ENCODE results near the gene ZNF444.
"Not testable (repeated sequence)": the region's sequence is repeated elsewhere in the genome, so short reads cannot be mapped to it uniquely, and the experiment has no call there.

The ZNF444 gene

DNA sequence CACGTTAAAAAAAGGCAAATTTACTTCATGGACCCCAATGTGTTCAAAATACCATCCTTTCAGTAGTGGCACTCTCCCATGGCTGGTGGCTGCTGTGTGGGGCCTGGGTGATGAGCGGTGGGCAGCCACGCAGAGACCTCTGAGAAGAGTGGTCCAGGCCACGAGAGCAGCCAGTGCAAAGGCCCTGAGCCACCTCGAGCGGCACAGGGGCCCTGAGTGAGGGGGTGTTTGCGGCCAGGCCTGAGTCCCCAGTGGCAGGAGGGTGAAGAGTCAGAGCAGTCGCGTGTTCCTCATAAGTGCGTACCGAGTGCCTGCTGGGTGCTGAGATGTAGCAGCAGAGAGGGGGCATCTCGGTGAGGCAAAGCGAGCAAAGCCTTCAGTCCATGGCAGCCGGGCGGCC lies 7.0 kb downstream of the ZNF444 start:
- no peak for DNase-seq

DNA sequence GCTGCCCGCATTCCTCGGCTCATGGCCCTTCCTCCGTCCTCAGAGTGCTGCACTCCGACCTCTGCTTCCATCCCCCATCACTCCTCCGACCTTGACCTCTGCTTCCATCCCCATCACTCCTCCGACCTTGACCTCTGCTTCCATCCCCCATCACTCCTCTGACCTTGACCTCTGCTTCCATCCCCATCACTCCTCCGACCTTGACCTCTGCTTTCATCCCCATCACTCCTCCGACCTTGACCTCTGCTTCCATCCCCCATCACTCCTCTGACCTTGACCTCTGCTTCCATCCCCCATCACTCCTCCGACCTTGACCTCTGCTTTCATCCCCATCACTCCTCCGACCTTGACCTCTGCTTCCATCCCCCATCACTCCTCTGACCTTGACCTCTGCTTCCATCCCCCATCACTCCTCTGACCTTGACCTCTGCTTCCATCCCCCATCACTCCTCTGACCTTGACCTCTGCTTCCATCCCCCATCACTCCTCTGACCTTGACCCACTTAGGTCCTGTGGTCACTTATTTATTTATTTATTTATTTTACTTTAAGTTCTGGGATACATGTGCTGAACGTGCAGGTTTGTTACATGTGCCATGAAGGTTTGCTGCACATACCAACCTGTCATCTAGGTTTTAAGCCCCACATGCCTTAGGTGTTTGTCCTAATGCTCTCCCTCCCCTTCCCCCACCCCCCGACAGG lies 8.0 kb downstream of the ZNF444 start:
- not testable (repeated sequence) for DNase-seq

DNA sequence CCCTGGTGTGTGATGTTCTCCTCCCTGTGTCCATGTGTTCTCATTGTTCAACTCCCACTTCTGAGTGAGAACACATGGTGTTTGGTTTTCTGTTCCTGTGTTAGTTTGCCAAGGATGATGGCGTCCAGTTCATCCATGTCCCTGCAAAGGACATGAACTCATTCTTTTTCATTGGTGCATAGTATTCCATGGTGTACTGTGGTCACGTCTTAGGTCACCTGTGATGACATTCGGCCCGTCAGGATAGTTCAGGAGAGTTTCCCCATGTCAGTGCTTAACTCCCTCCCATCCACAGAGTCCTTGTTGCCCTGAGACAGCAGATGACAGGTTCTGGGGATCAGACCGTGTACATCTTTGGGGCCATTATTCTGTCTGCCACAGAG lies 8.6 kb downstream of the ZNF444 start:
- DNase-seq = no peak

DNA sequence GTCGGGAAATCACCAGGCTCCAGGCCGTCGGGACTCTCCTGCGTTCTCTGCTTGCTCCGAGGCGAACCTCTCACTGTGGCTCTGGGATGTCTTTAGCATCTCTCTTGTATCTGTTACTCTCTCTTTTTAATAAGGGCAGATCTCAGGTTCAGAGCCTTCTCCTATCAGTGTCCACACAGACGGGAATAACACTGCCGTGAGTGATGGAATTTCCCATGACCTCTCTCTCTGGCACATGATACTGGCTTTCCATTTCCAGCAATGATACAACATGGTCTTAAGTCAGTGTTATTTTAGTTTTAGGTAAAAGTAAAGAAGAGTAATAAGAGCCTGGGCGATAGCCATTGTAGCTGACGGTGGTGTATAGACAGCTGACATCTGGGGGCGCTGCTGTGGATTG lies 9.3 kb downstream of the ZNF444 start:
- no peak for DNase-seq

- no peak for DNase-seq
Measured at GRCh38 chr19:56152644-56153043, 11.6 kb downstream of the ZNF444 start.

GRCh38 chr19:56153507-56153906 lies 12.4 kb downstream of the ZNF444 start:
- no peak for DNase-seq

DNA sequence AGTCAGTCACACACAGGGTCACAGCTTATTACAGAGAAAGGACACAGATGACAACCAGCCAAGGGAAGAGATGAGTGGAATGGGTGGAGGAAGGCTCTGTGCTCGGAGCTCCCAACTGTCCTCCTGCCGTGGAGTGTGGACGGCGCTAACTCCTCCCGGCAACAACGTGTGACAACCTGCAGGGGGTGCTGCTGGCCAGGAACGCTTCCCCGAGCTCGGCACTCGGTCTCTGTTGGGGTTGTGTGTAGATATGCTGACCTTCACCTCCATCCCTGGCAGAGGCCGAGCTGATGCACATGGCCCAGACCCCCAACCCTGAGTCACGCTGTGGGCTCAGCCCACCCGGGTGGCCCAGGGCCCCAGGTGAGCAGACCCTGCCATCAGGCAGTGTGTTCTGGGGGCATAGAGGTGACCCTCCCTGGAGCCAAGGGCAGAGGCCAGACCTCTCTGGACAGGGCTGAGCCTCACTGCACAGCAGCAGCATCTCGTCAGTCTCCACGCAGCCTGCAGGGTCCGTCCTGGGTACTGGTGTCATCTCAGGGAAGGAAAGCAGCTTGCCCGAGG lies 14.1 kb downstream of the ZNF444 start:
- DNase-seq = no peak

DNA sequence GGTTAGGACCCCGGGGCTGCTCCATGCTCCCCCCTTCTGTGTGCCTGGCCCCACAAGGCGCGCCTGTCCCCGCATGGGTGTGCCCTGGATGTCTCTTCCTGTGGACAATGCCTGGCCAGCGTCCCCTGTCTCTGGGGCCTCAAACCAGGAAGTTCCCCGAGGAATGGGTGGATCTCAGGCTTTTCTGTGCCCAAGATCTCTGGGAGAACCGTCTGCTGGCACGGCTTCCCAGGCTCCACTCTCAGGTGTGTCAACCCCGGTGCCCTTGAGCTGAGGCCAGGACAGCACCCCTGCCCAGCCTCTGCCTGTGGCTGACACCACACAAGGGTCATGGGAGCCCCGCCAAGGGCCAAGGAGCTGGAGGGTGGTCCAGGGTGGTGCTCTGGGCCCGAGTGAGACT lies 15.7 kb downstream of the ZNF444 start:
- no peak for DNase-seq

GRCh38 chr19:56158170-56158757 lies 17.2 kb downstream of the ZNF444 start:
- no peak for DNase-seq

DNA sequence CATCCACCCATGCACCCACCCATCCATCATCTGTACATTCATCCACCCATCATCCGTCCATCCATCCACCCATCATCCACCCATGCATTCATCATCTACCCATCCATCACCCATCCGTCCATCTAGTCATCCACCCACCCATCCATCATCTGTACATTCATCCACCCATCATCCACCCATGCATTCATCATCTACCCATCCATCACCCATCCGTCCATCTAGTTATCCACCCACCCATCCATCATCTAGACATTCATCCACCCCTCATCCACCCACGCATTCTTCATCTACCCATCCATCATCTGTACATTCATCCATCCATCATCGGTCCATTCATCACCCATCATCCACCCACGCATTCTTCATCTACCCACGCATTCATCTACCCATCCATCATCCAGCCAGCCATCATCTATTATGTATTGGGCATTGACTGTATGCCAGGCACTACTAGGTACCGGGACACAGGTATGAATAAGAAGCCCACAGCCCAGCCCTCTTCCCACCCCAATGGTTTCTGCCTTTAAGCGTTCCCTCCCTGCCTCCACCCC lies 18.0 kb downstream of the ZNF444 start:
- DNase-seq = no peak

DNA sequence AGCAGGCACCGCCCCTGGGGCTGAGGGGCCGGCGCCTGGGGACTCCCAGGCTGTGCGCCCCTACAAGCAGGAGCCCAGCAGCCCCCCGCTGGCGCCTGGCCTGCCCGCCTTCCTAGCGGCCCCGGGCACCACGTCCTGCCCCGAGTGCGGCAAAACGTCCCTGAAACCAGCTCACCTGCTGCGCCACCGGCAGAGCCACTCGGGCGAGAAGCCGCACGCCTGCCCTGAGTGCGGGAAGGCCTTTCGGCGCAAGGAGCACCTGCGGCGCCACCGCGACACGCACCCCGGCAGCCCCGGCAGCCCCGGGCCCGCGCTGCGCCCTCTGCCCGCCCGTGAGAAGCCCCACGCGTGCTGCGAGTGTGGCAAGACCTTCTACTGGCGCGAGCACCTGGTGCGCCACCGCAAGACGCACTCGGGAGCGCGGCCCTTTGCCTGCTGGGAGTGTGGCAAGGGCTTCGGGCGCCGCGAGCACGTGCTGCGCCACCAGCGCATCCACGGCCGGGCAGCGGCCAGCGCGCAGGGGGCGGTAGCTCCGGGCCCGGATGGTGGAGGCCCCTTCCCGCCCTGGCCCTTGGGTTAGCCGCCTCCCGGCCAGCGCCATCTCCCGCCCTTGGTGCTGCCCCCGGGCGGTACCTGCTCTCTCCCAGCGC lies 18.7 kb downstream of the ZNF444 start:
- no peak for DNase-seq

DNA sequence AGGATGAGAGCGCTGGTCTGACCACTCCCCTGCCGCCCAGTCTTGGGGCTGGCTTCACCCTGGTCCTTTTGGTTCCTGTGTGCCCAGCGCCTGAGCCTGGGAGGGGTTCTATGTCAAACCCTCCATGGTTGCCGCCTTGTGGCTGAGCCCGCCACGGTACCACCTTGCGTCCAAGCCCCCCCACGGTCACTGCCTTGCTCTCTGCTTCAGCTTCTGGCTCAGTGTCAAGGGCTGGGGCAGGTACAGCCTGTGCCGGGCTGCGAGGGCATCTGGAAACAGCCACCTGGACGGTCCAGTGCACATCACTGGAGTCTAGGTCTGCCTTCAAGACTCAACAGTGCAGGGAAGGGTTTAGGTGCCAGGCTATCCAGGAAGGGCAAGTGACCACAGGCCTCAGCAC lies 20.4 kb downstream of the ZNF444 start:
- DNase-seq = no peak

DNA sequence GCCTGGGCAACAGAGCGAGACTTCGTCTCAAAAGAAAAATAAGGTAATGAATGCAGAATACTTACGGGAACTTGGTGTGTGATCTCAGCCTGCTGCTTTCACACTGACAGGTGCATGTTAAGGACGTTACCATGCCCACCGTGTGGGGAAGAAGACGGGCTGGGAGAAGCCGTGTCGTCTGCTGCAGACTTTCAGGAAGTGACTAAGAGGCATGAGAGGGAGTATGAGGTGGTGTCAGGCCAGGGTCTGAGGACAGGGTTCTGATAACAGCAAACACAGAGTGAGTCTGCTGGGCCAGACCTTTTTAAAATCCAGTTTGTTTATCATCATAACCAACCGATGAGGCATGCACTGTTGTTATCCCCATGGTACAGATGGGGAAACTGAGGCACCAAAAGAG lies 21.2 kb downstream of the ZNF444 start:
- no peak for DNase-seq

GRCh38 chr19:56163097-56163496 lies 22.0 kb downstream of the ZNF444 start:
- no peak for DNase-seq

DNA sequence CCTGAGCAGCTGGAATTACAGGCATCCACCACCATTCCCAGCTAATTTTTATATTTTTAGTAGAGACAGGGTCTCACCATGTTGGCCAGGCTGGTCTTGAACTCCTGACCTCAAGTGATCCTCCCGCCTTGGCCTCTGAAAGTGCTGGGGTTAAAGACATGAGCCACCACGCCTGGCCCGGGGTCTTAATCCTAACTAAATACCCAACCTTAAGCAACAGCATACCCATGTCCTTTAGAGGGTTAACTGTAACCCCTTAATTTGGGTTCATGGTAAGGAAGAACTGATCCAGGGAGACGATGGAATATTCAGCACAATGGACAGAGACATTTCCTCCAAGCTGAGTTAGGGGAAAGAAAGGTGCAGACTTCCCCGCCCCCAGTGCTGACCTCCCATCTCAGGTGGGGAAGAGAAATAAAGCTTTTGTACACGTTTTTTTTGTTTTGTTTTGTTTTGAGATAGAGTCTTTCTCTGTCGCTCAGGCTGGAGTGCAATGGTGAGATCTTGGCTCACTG lies 26.0 kb downstream of the ZNF444 start:
- DNase-seq = no peak

DNA sequence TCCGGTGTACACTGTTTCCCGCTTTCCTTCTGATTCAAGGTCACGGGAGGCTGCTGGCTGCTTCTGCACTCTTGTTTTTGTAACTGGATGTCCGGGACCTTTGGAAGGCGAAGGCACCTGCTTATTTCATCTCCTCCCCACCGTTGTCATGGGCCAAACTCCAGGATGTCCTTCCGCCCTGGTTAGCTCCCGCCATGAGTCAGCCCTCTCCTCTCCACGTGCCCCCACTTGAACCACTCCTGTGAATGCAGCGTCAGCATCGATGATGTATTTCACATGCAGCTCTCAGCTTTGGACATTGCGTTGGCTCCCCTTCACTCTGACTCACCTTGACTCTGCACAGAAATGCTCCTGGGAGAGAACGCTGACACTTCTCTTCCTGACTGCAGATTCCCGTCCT lies 29.2 kb downstream of the ZNF444 start:
- DNase-seq = no peak

DNA sequence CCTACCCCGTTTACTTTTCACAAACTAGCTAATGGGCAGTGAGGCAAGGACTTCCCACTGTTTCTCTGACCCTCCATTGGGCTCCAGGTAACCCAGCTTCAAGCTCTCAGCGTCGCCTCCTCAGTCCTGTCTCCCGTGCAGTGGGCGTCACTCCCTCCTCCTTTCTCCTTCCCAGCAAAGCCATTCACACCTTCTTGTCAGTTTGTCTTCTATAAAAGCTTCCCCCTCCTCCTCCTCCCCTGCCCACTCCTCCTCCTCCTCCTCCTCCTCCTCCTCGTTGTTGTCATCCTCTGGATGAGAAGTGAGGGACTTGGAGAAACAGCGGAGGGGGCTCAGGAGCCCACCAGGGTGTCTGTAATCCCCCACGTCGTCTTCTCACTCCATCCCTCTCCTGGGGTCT lies 33.0 kb downstream of the ZNF444 start:
- no peak for DNase-seq

DNA sequence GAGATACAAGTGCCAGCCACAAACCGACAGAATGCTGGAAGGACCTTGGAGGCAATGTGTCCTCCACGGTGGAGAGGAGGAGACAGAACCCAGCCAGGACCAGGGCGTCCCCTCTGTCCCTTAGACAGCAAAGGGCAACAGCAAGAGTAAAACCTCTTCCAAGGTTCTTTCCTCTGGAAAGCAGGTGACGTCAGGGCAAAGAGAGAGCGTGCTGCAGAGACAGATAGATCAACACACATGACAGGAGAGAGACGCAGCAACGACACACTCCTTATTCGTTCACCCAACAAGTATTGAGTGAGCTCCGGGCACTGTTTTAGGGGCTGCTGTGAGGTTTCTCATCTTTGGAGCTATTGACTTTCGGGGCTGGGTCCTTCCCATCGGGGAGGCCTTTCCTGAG lies 33.5 kb downstream of the ZNF444 start:
- no peak for DNase-seq

- DNase-seq = not testable (repeated sequence)
Measured at GRCh38 chr19:56175861-56176307, 34.8 kb downstream of the ZNF444 start, which contains the start of gene GALP. Gene GALP, plus strand, starts transcription at chr19:56176008. Its CDS starts 1,101 bp downstream, at chr19:56177109.

DNA sequence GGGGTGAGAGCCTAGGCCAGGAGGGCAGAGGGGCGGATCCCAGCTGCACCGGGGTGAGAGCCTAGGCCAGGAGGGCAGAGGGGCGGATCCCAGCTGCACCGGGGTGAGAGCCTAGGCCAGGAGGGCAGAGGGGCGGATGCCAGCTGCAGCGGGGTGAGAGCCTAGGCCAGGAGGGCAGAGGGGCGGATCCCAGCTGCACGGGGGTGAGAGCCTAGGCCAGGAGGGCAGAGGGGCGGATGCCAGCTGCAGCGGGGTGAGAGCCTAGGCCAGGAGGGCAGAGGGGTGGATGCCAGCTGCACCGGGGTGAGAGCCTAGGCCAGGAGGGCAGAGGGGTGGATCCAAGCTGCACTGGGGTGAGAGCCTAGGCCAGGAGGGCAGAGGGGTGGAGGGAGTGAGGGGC lies 35.2 kb downstream of the ZNF444 start:
- DNase-seq = not testable (repeated sequence)

GRCh38 chr19:56176881-56177280 lies 35.8 kb downstream of the ZNF444 start:
- no peak for DNase-seq

GRCh38 chr19:56177564-56178243 lies 36.6 kb downstream of the ZNF444 start:
- DNase-seq = no peak

- DNase-seq = no peak
Measured at GRCh38 chr19:56189785-56190184, 48.7 kb downstream of the ZNF444 start.

Data from NCI-H1930 (cell line).